ENCODE data around the gene USF1. TPM values are rescaled to one million over a fixed set of nuclear protein-coding genes. Genes with fewer than 3 reads are reported as not detected.

The USF1 gene
- total and polyA plus RNA-seq, 4 donors, result 19.2 to 43.5 (median 27.2) TPM

- TF ChIP-seq REST (IDR thresholded peaks at IDR 0.05) (no peak), EGR1 (IDR thresholded peaks at IDR 0.05; ENCODE audit: low read depth in 2 of 2) (no peak), NR2F2 (IDR thresholded peaks at IDR 0.05) (no peak)
Observed at GRCh38 chr1:161061419-161061818, 15.6 kb upstream of the USF1 start (continued).

- Histone ChIP-seq H3K9me3 (ENCODE audit: control insufficient read depth in 4 of 4, low read length in 3 of 4) (no peaks in the 10 kb centered on the region), H3K9ac (ENCODE audit: low read depth in 1 of 2, low read length in 2 of 2) (no peak overlapping the region), H3K27ac (ENCODE audit: low read depth in 1 of 2, low read length in 2 of 2) (no peak overlapping the region), H3K27me3 (ENCODE audit: control insufficient read depth in 4 of 4, insufficient read depth in 4 of 4, low read length in 3 of 4) (no peaks in the 10 kb centered on the region), H3K4me1 (ENCODE audit: control insufficient read depth in 4 of 4, insufficient read depth in 4 of 4, low read length in 3 of 4) (no peaks in the 10 kb centered on the region), H3K36me3 (ENCODE audit: control insufficient read depth in 4 of 4, insufficient read depth in 3 of 4, low read depth in 1 of 4, low read length in 3 of 4) (no peaks in the 10 kb centered on the region), H3K4me3 (ENCODE audit: low read depth in 1 of 3, low read length in 3 of 3) (no peak overlapping the region)
- DNase-seq (ENCODE audit: low spot score), result no peak
- TF ChIP-seq EGR1 (IDR thresholded peaks at IDR 0.05; ENCODE audit: low read depth in 2 of 2) (no peak), YY1 (IDR thresholded peaks at IDR 0.05) (no peak), ZBTB33 (IDR thresholded peaks at IDR 0.05) (no peak), REST (IDR thresholded peaks at IDR 0.05) (no peak), JUND (IDR thresholded peaks at IDR 0.05) (no peak), MAX (IDR thresholded peaks at IDR 0.05) (no peak), HNF4G (IDR thresholded peaks at IDR 0.05) (no peak), FOXA1 (IDR thresholded peaks at IDR 0.05) (no peak)
- WGBS, result 82% methylated on average over 6 of the region's 6 CpGs
Observed at GRCh38 chr1:161059293-161059692, 13.5 kb upstream of the USF1 start.

- no peak for DNase-seq (ENCODE audit: low spot score)
- TF ChIP-seq HNF4G (IDR thresholded peaks at IDR 0.05), result no peak
- TF ChIP-seq FOXA1 (IDR thresholded peaks at IDR 0.05), result no peak
- no peak for TF ChIP-seq HNF4A (conservative IDR thresholded peaks at IDR 0.05)
- TF ChIP-seq EGR1 (IDR thresholded peaks at IDR 0.05; ENCODE audit: low read depth in 2 of 2), result no peak
- no peak for TF ChIP-seq FOXA2 (IDR thresholded peaks at IDR 0.05)
- no peak for TF ChIP-seq SP1 (IDR thresholded peaks at IDR 0.05)
- TF ChIP-seq NR2F2 (IDR thresholded peaks at IDR 0.05), result no peak
- TF ChIP-seq RXRA (IDR thresholded peaks at IDR 0.05), result no peak
- no peak for TF ChIP-seq RAD21 (IDR thresholded peaks at IDR 0.05)
- no peak for TF ChIP-seq JUND (IDR thresholded peaks at IDR 0.05)
- TF ChIP-seq REST (IDR thresholded peaks at IDR 0.05), result no peak
- TF ChIP-seq ZBTB33 (IDR thresholded peaks at IDR 0.05), result no peak
- TF ChIP-seq TAF1 (conservative IDR thresholded peaks at IDR 0.05), result no peak
Observed at GRCh38 chr1:161054805-161055204, 9.0 kb upstream of the USF1 start.

More at GRCh38 chr1:161054805-161055204, 9.0 kb upstream of the USF1 start:
- Histone ChIP-seq H3K9me3 (ENCODE audit: control insufficient read depth in 4 of 4, low read length in 3 of 4) (no peaks in the 10 kb centered on the region), H3K4me3 (ENCODE audit: low read depth in 1 of 3, low read length in 3 of 3) (no peak overlapping the region), H3K27me3 (ENCODE audit: control insufficient read depth in 4 of 4, insufficient read depth in 4 of 4, low read length in 3 of 4) (no peaks in the 10 kb centered on the region), H3K9ac (ENCODE audit: low read depth in 1 of 2, low read length in 2 of 2) (no peak overlapping the region), H3K27ac (ENCODE audit: low read depth in 1 of 2, low read length in 2 of 2) (no peak overlapping the region), H3K4me1 (ENCODE audit: control insufficient read depth in 4 of 4, insufficient read depth in 4 of 4, low read length in 3 of 4) (no peaks in the 10 kb centered on the region), H3K36me3 (ENCODE audit: control insufficient read depth in 4 of 4, insufficient read depth in 3 of 4, low read depth in 1 of 4, low read length in 3 of 4) (peaks cover 0 to 3% (median 0%) of the 10 kb centered on the region in 4 donors)
- WGBS, result 81% methylated on average over 7 of the region's 7 CpGs

All from liver (tissue), 9 donors.